Effector memory CD8-positive, alpha-beta T cell (primary cell): ENCODE data around the gene GYS1.

Experiments
- ATAC-seq: fragments of 150-1000 bp; cut with Tn5 transposase; replicated peaks from 2 replicates; pipeline ENCODE4 v1.10.0; 2021; ENCODE audit warnings: mild to moderate bottlenecking, moderate library complexity
- DNase-seq, 3 experiments: peaks; one replicate each; pipeline ENCODE4 v3.0.0; 2021
- H3K27ac Mint-ChIP-seq, 2 donors: one replicate each; pipeline ENCODE4 v1.8.0; 2022; ENCODE audit warnings: mild to moderate bottlenecking in 2 of 2, mixed read lengths in 2 of 2, moderate library complexity in 2 of 2
- H3K27me3 Mint-ChIP-seq, 2 donors: one replicate each; pipeline ENCODE4 v1.8.0; 2022; ENCODE audit warnings: mixed read lengths in 2 of 2
- H3K36me3 Mint-ChIP-seq: one replicate; pipeline ENCODE4 v1.8.0; 2022; ENCODE audit warnings: mild to moderate bottlenecking, moderate library complexity, mixed read lengths; ENCODE audit not compliant: insufficient read depth
- H3K4me1 Mint-ChIP-seq, 2 donors: one replicate each; pipeline ENCODE4 v1.8.0; 2022; ENCODE audit warnings: low read depth in 2 of 2, mixed read lengths in 2 of 2
- H3K4me3 Mint-ChIP-seq, 2 donors: one replicate each; pipeline ENCODE4 v1.8.0; 2022; ENCODE audit warnings: mild to moderate bottlenecking in 2 of 2, mixed read lengths in 2 of 2, moderate library complexity in 2 of 2
- H3K9me3 Mint-ChIP-seq, 2 donors: one replicate each; pipeline ENCODE4 v1.8.0; 2022; ENCODE audit warnings: mixed read lengths in 2 of 2

The GYS1 gene

DNA sequence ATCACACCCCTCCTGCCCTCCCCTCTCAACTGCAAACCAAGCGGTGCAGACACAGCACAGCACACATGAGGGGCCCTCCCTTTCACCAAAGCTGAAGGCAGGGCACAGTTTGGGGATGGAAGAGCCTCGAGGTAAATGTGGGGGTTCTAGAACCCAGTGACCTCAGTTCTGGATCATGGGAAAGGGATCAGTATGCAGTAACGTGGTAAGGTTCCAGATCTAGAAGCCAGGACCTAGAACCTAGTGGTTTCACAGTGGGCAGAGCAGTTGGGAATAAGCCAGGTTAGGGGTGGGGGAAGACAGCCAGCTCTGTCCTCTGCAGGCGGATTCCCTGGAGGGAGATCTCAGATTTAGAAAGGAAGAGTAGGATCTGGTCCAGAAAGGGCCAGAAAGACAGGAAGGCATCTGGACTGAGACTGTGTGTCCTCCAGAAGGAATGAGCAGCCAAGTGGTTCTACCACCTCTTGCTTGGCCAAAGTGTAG is 24.9 kb downstream of the GYS1 start:
- DNase-seq (no peak), ATAC-seq (no peak)
- Mint-ChIP-seq H3K36me3 (peaks cover 61% of the 10 kb centered on the region), H3K27me3 (no peaks in the 10 kb centered on the region), H3K9me3 (no peaks in the 10 kb centered on the region), H3K4me3 (no peak overlapping the region), H3K4me1 (peaks cover 39 to 45% of the 10 kb centered on the region in 2 donors), H3K27ac (no peak overlapping the region)

- DNase-seq (no peak), ATAC-seq (no peak)
- Mint-ChIP-seq H3K9me3 (no peaks in the 10 kb centered on the region), H3K4me3 (peak overlapping the region in 1 of 2 donors; percentile 97), H3K27ac (peak overlapping the region in 1 of 2 donors; percentile 46), H3K4me1 (peaks cover 46 to 51% of the 10 kb centered on the region in 2 donors), H3K36me3 (peaks cover 65% of the 10 kb centered on the region), H3K27me3 (no peaks in the 10 kb centered on the region)
These were observed 25.5 kb downstream of the GYS1 start for GRCh38 chr19:48967346-48968178.

DNA sequence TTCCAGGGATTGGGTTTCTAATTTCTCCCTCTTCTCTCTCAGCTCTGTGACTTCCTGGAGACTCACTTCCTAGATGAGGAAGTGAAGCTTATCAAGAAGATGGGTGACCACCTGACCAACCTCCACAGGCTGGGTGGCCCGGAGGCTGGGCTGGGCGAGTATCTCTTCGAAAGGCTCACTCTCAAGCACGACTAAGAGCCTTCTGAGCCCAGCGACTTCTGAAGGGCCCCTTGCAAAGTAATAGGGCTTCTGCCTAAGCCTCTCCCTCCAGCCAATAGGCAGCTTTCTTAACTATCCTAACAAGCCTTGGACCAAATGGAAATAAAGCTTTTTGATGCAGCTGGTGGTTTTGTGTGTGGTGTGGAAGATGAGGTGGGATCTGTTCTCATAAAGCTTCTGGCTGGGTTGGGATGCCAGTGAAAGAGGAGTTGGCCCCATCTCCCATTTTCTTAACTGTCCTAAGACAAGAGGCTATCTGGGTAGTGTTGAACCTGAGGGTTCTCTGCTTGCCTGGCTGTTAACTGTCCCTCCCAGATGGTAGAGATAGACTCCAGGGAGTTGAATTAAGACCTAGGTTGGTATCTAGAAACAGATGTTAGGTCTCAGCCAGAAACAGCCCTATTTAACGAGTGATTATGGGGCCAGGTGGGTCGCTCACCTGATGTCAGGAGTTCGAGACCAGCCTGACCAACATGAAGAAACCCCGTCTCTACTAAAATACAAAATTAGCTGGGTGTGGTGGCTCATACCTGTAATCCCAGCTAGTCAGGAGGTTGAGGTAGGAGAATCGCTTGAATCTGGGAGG is 26.4 kb downstream of the GYS1 start:
- peak overlapping the region; percentile 73 to 99 for H3K27ac Mint-ChIP-seq
- DNase-seq (no peak), ATAC-seq (no peak)
- peaks cover 68% of the 10 kb centered on the region for H3K36me3 Mint-ChIP-seq
- peak overlapping the region; percentile 97 to 98 for H3K4me3 Mint-ChIP-seq
- no peaks in the 10 kb centered on the region for H3K27me3 Mint-ChIP-seq
- no peaks in the 10 kb centered on the region for H3K9me3 Mint-ChIP-seq
- H3K4me1 Mint-ChIP-seq: peaks cover 54 to 59% of the 10 kb centered on the region in 2 donors

- ATAC-seq (peak; percentile 76), DNase-seq (peak; percentile 82 to 90 (median 85))
- Mint-ChIP-seq H3K4me3 (peak overlapping the region; percentile 97 to 98), H3K27me3 (no peaks in the 10 kb centered on the region), H3K27ac (peak overlapping the region; percentile 94 to 99), H3K4me1 (peaks cover 52 to 63% of the 10 kb centered on the region in 2 donors), H3K9me3 (no peaks in the 10 kb centered on the region), H3K36me3 (peaks cover 65% of the 10 kb centered on the region)
These were observed 27.1 kb downstream of the GYS1 start for GRCh38 chr19:48965806-48966540.

DNA sequence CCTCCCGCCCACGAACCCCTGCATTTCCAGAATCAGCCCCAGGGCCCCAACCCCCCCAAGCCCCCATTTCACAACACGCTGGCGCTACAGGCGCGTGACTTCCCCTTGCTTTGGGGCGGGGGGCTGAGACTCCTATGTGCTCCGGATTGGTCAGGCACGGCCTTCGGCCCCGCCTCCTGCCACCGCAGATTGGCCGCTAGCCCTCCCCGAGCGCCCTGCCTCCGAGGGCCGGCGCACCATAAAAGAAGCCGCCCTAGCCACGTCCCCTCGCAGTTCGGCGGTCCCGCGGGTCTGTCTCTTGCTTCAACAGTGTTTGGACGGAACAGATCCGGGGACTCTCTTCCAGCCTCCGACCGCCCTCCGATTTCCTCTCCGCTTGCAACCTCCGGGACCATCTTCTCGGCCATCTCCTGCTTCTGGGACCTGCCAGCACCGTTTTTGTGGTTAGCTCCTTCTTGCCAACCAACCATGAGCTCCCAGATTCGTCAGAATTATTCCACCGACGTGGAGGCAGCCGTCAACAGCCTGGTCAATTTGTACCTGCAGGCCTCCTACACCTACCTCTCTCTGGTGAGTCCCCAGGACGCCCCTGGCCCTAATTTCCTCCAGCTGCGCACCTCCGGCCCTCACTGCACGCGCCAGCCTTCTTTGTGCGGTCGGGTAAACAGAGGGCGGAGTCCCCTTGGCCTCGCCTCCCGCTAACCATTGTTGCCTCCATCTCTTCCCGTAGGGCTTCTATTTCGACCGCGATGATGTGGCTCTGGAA is 27.9 kb downstream of the GYS1 start, which contains the start of gene FTL:
FTL (plus strand) TSS at position 270 of the 766 bp plus-strand sequence; CDS start at position 469, 199 bp downstream.
- peaks cover 62% of the 10 kb centered on the region for H3K36me3 Mint-ChIP-seq
- H3K27me3 Mint-ChIP-seq: no peaks in the 10 kb centered on the region
- peak; percentile 71 to 82 (median 82) for DNase-seq
- H3K27ac Mint-ChIP-seq: peak within 1 kb of the TSS; percentile 95 to 99
- H3K4me3 Mint-ChIP-seq: peak within 1 kb of the TSS; percentile 97 to 98
- ATAC-seq: peak; percentile 74
- H3K9me3 Mint-ChIP-seq: no peaks in the 10 kb centered on the region
- H3K4me1 Mint-ChIP-seq: peaks cover 49 to 60% of the 10 kb centered on the region in 2 donors

DNA sequence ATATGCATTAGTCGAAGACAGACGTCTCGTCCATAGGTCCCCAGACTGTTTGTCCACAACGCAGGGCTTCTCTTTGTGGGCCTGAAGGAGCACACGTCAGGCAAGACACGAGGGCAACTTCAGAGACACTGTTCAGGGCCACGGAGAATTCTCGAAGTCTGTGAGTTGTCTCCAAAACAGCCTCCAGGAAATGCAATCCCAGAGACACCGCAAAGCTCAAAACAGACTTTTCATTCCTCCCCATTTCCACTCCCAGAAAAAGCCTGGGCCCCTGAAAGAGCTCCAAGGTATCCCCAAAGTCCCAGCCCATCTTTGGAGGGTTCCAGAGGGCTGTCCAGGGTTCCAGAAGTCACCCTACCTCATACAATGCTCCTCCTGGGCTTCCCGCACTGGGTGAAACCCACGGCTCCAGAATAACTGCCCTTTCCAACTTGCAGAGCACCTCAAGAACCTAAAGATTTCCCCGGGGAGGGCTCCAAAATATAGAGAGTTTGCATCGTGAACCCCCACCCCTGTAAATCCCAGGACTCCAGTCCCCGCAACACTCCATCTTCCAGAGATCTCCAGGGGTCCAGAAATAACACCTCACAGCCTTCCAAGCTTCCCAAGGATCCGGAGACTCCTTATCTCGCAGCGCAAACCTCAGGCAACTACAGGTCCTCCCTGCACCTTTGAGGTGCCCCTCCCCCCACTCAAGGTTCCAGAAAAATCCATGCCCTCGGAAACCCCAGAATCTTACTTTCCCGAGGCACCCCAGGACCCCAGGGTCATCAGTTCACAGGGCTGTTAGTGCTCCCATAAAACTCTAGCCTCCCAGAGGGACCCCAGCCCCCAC is 28.7 kb downstream of the GYS1 start:
- Mint-ChIP-seq H3K4me3 (peak overlapping the region; percentile 97 to 98), H3K4me1 (peaks cover 49 to 60% of the 10 kb centered on the region in 2 donors), H3K9me3 (no peaks in the 10 kb centered on the region), H3K27me3 (no peaks in the 10 kb centered on the region), H3K27ac (peak overlapping the region; percentile 95 to 99), H3K36me3 (peaks cover 60% of the 10 kb centered on the region)
- no peak for ATAC-seq
- no peak for DNase-seq

DNA sequence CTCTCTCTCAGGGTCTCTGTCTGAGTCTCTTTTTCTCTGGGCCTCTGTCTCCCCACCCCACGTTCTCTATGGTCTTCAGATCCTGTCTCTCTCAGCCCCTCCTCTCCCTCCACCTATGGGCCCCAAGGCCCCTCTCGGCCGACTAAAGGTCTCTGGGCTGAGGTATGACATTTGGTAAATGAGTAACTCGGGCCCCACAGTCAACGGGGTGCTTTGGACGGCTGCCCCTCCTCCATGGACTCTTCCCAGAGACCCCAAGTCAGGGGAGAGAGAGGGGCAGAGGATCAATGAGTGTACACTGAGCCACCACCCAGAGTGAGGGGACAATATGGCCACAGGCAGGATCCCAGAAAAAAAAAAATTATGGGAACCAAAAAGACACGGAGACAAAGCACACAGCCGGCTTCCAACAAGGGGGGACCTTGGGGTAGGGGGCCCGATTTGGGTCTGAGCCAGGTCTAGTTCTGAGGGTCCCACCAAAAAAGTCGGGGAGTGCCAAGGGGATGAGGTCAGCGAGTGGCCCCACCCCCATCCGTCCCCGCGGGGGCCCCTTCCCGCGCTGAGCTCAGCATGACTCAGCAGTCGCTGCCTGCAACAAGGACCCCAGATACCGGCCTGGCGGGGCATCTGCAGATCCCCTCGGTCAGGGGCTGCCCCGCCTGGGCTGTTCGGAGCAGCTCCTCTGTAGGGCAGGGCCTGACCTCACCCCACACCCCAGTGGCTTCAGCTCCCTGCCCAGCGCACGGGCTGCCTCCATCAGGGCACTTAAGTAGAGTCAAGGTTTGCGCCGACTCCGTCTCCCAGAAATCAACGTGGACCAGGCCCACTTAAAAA is 29.5 kb downstream of the GYS1 start:
- ATAC-seq: no peak
- Mint-ChIP-seq H3K4me1 (peaks cover 49 to 61% of the 10 kb centered on the region in 2 donors), H3K27me3 (no peaks in the 10 kb centered on the region), H3K36me3 (peaks cover 53% of the 10 kb centered on the region), H3K9me3 (no peaks in the 10 kb centered on the region), H3K27ac (peak overlapping the region; percentile 95 to 99), H3K4me3 (peak overlapping the region; percentile 97 to 98)
- peak in 1 of 3 experiments; percentile 22 for DNase-seq

GRCh38 chr19:48962849-48963165 is 30.3 kb downstream of the GYS1 start:
- H3K9me3 Mint-ChIP-seq: no peaks in the 10 kb centered on the region
- ATAC-seq: no peak
- no peaks in the 10 kb centered on the region for H3K27me3 Mint-ChIP-seq
- H3K27ac Mint-ChIP-seq: peak overlapping the region; percentile 95 to 99
- DNase-seq: no peak
- H3K36me3 Mint-ChIP-seq: peaks cover 49% of the 10 kb centered on the region
- H3K4me3 Mint-ChIP-seq: peak overlapping the region; percentile 97 to 98
- H3K4me1 Mint-ChIP-seq: peaks cover 49 to 56% of the 10 kb centered on the region in 2 donors

- H3K4me1 Mint-ChIP-seq: peaks cover 49 to 55% of the 10 kb centered on the region in 2 donors
- peak overlapping the region; percentile 95 to 99 for H3K27ac Mint-ChIP-seq
- no peak for ATAC-seq
- no peaks in the 10 kb centered on the region for H3K27me3 Mint-ChIP-seq
- peak overlapping the region; percentile 97 to 98 for H3K4me3 Mint-ChIP-seq
- no peaks in the 10 kb centered on the region for H3K9me3 Mint-ChIP-seq
- peak in 1 of 3 experiments; percentile 19 for DNase-seq
- H3K36me3 Mint-ChIP-seq: peaks cover 43% of the 10 kb centered on the region
These were observed 30.9 kb downstream of the GYS1 start for GRCh38 chr19:48962029-48962848.

GRCh38 chr19:48961673-48962028 is 31.5 kb downstream of the GYS1 start:
- H3K9me3 Mint-ChIP-seq: no peaks in the 10 kb centered on the region
- H3K4me1 Mint-ChIP-seq: peaks cover 49 to 56% of the 10 kb centered on the region in 2 donors
- H3K27ac Mint-ChIP-seq: peak overlapping the region; percentile 95 to 99
- no peaks in the 10 kb centered on the region for H3K27me3 Mint-ChIP-seq
- peaks cover 43% of the 10 kb centered on the region for H3K36me3 Mint-ChIP-seq
- no peak for DNase-seq
- peak overlapping the region; percentile 97 to 98 for H3K4me3 Mint-ChIP-seq
- ATAC-seq: no peak
